ENCODE results near the gene RNF144A. TPM values are rescaled to one million over a fixed set of nuclear protein-coding genes. Genes with fewer than 3 reads are reported as not detected.

Gene RNF144A
- total RNA-seq, 1 experiment from 2014 or later = 13.0 TPM

GRCh38 chr2:6977786-6978185 lies 60.6 kb downstream of the RNF144A start (continued):
- TF ChIP-seq, protein P1, sequence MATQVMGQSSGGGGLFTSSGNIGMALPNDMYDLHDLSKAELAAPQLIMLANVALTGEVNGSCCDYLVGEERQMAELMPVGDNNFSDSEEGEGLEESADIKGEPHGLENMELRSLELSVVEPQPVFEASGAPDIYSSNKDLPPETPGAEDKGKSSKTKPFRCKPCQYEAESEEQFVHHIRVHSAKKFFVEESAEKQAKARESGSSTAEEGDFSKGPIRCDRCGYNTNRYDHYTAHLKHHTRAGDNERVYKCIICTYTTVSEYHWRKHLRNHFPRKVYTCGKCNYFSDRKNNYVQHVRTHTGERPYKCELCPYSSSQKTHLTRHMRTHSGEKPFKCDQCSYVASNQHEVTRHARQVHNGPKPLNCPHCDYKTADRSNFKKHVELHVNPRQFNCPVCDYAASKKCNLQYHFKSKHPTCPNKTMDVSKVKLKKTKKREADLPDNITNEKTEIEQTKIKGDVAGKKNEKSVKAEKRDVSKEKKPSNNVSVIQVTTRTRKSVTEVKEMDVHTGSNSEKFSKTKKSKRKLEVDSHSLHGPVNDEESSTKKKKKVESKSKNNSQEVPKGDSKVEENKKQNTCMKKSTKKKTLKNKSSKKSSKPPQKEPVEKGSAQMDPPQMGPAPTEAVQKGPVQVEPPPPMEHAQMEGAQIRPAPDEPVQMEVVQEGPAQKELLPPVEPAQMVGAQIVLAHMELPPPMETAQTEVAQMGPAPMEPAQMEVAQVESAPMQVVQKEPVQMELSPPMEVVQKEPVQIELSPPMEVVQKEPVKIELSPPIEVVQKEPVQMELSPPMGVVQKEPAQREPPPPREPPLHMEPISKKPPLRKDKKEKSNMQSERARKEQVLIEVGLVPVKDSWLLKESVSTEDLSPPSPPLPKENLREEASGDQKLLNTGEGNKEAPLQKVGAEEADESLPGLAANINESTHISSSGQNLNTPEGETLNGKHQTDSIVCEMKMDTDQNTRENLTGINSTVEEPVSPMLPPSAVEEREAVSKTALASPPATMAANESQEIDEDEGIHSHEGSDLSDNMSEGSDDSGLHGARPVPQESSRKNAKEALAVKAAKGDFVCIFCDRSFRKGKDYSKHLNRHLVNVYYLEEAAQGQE (IDR thresholded peaks at IDR 0.05; ENCODE audit: low read depth) = no peak
- TF ChIP-seq, protein P2, sequence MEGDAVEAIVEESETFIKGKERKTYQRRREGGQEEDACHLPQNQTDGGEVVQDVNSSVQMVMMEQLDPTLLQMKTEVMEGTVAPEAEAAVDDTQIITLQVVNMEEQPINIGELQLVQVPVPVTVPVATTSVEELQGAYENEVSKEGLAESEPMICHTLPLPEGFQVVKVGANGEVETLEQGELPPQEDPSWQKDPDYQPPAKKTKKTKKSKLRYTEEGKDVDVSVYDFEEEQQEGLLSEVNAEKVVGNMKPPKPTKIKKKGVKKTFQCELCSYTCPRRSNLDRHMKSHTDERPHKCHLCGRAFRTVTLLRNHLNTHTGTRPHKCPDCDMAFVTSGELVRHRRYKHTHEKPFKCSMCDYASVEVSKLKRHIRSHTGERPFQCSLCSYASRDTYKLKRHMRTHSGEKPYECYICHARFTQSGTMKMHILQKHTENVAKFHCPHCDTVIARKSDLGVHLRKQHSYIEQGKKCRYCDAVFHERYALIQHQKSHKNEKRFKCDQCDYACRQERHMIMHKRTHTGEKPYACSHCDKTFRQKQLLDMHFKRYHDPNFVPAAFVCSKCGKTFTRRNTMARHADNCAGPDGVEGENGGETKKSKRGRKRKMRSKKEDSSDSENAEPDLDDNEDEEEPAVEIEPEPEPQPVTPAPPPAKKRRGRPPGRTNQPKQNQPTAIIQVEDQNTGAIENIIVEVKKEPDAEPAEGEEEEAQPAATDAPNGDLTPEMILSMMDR (IDR thresholded peaks at IDR 0.05 in 2 of 3, conservative IDR thresholded peaks at IDR 0.05 in 1 of 3; ENCODE audit: borderline replicate concordance in 1 of 3, insufficient read depth in 1 of 3, low read depth in 2 of 3, low read length in 2 of 3) = no peak
- no peak for TF ChIP-seq EGR1 (IDR thresholded peaks at IDR 0.05; ENCODE audit: low read depth)
- TF ChIP-seq, protein P3, sequence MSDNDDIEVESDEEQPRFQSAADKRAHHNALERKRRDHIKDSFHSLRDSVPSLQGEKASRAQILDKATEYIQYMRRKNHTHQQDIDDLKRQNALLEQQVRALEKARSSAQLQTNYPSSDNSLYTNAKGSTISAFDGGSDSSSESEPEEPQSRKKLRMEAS (IDR thresholded peaks at IDR 0.05) = no peak
- no peak for TF ChIP-seq POLR2A (IDR thresholded peaks at IDR 0.05; ENCODE audit: borderline replicate concordance, extremely low read depth, insufficient read depth, insufficient read length)

DNA sequence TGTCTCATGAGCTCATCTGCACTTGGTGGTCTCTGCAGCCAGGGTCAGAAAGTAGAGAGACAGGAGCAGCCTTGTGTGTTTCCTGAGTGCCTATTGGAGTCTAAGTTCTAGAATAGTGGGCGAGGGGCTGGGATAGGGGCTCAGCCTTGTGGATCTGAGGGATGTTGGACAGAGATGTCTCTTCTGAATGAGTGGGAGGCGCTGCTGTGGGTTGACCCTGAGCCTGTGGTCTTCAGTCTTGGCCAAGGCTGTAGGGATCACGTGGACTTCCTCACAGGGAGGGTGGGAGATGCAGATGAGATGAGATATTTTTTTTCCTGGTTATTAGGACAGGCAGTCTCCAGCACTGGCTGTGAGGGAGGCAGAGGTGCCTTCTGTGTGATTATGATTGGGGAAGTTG lies 61.8 kb downstream of the RNF144A start:
- no peak overlapping the region for H3K9ac ChIP-seq (ENCODE audit: low read length)
- no peak overlapping the region for H3K4me3 ChIP-seq (replicated peaks in 1 of 2; ENCODE audit: low read depth in 1 of 2, low read length in 2 of 2)
- H3K4me2 ChIP-seq (ENCODE audit: low read length) = no peak overlapping the region
- H3K27ac ChIP-seq (ENCODE audit: low read depth, low read length) = no peak overlapping the region
- H3K36me3 ChIP-seq (ENCODE audit: control insufficient read depth in 1 of 2, insufficient read depth in 2 of 2, low read length in 2 of 2) = no peaks in the 10 kb centered on the region
- RAD21 ChIA-PET (ENCODE audit: low non-redundant PET in 1 of 2, low total read pairs in 2 of 2, uncharacterized antibody in 2 of 2, unreplicated experiment in 2 of 2) = no interaction called here
- no TSS peak for BruUV-seq (replicated peaks)
- peaks cover 26 to 32% of the 10 kb centered on the region in 2 experiments for H3K4me1 ChIP-seq (ENCODE audit: control insufficient read depth in 1 of 2, insufficient read depth in 2 of 2, low read length in 2 of 2)
- no peak overlapping the region for H2AFZ ChIP-seq (ENCODE audit: low read depth, low read length, poor library complexity, severe bottlenecking)
- ATAC-seq (no peak), DNase-seq (ENCODE audit: low read depth, low spot score) (no peak)
- intact Hi-C loops (cut with micrococcal nuclease) = no loop called here
- POLR2A ChIA-PET = no interaction called here
- CTCF ChIA-PET = no interaction called here
- no peaks in the 10 kb centered on the region for H4K20me1 ChIP-seq (ENCODE audit: insufficient read depth)
- H3K9me2 ChIP-seq (ENCODE audit: insufficient read depth) = no peaks in the 10 kb centered on the region
- no peaks in the 10 kb centered on the region; a peak in 1 of 4 replicates for H3K9me3 ChIP-seq (ENCODE audit: control insufficient read depth in 1 of 2, insufficient read depth in 1 of 2, low read depth in 1 of 2, low read length in 2 of 2)
- H3K79me2 ChIP-seq (ENCODE audit: insufficient read depth, low read length) = no peaks in the 10 kb centered on the region
- H3K27me3 ChIP-seq (ENCODE audit: insufficient read depth, low read length) = no peaks in the 10 kb centered on the region
- no peak for TF ChIP-seq TCF7L2 (IDR thresholded peaks at IDR 0.05; ENCODE audit: borderline replicate concordance, extremely low read depth, insufficient read depth, insufficient read length)
- no peak for TF ChIP-seq CEBPB (IDR thresholded peaks at IDR 0.05; ENCODE audit: low read depth)
- no peak for TF ChIP-seq ATF3 (IDR thresholded peaks at IDR 0.05)
- no peak for TF ChIP-seq JUND (IDR thresholded peaks at IDR 0.05)
- no peak for TF ChIP-seq SP1 (IDR thresholded peaks at IDR 0.05; ENCODE audit: low read depth)
- TF ChIP-seq EGR1 (IDR thresholded peaks at IDR 0.05; ENCODE audit: low read depth) = no peak
- TF ChIP-seq SIN3A (IDR thresholded peaks at IDR 0.05; ENCODE audit: low read depth) = no peak
- TF ChIP-seq POLR2AphosphoS5 (IDR thresholded peaks at IDR 0.05; ENCODE audit: low read depth, low read length) = no peak
- TF ChIP-seq, protein P2 (IDR thresholded peaks at IDR 0.05 in 2 of 3, conservative IDR thresholded peaks at IDR 0.05 in 1 of 3; ENCODE audit: borderline replicate concordance in 1 of 3, insufficient read depth in 1 of 3, low read depth in 2 of 3, low read length in 2 of 3) = no peak
- TF ChIP-seq, protein P3 (IDR thresholded peaks at IDR 0.05) = no peak
- no peak for TF ChIP-seq ZNF274 (IDR thresholded peaks at IDR 0.05; ENCODE audit: low read depth, low read length)
- no peak for TF ChIP-seq YY1 (IDR thresholded peaks at IDR 0.05; ENCODE audit: extremely low read depth, insufficient replicate concordance, low read depth, low read length)

Data from HCT116 (cell line).